Measurements from ENCODE around the gene RBBP4.
"Not testable (repeated sequence)": the region's sequence is repeated elsewhere in the genome, so short reads cannot be mapped to it uniquely, and the experiment has no call there.

Gene RBBP4

DNA sequence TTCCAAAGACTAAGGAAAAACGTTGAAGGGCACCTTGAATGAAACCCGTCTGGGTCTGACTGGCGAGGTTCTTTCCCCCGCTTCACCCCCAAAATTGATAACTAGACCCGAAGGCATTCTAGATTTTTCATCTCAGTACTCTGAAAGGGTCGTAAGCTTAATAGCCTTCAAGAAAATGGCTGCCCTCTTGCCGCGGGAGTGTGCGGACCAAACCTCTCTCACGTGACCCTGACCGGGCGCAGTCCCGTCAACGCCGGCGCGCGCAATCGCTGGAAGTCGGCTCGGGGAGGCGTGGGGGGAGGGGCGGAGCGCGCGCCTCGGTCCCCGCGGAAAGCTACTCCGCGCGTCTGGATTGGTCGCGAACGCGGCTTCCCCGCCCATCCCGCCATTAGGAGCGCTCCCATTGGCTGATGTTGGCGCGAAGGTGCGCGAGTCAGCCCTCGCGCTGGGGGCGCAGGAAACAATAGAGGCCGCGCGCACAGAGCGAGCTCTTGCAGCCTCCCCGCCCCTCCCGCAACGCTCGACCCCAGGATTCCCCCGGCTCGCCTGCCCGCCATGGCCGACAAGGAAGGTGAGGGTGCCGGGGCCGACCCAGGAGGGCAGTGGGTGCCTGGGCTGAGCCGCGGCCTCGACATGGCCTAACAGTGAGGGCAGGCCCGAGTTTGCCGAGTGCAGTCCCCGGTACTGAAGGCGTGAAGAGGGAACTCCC, at the start of gene RBBP4:
Gene RBBP4, plus strand, starts transcription at position 457 of the 709 bp plus-strand sequence. Its CDS starts 99 bp downstream, at position 556.
- DNase-seq: peak; percentile 96 to 98 (median 97)

DNA sequence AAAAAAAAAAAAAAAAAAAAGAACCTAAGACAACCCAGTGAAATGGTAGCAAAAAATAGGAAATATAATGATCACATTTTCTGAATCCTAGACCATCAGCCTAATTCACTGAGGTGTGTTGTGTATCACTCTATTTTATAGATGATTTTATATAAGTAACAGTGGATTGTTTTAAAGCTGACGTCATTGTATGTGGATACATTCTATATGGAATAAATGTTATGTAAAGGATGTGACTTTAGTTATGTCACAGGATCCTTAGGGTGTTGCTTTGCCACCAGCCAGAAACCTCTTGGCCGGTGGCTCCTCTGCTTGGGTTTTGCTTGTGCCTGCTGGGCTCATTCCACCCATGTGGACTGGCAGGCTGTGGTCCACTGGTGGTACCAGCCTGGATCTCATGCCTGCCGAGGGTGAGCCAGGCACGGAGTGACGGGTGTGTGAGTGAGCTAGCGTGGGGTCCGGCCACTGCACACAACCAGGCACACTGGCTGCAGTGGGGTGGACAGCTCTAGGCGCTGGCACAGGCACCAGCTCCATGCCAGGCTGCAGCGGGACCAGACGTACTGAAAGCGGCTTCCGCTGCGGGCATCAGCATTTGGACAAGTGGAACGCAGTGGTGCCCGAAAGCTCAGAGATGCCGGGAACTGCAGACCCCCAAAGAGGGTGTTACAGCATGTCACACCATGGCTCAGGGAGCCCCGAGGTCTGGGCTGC, 45.1 kb upstream of the RBBP4 start:
- DNase-seq: no peak

DNA sequence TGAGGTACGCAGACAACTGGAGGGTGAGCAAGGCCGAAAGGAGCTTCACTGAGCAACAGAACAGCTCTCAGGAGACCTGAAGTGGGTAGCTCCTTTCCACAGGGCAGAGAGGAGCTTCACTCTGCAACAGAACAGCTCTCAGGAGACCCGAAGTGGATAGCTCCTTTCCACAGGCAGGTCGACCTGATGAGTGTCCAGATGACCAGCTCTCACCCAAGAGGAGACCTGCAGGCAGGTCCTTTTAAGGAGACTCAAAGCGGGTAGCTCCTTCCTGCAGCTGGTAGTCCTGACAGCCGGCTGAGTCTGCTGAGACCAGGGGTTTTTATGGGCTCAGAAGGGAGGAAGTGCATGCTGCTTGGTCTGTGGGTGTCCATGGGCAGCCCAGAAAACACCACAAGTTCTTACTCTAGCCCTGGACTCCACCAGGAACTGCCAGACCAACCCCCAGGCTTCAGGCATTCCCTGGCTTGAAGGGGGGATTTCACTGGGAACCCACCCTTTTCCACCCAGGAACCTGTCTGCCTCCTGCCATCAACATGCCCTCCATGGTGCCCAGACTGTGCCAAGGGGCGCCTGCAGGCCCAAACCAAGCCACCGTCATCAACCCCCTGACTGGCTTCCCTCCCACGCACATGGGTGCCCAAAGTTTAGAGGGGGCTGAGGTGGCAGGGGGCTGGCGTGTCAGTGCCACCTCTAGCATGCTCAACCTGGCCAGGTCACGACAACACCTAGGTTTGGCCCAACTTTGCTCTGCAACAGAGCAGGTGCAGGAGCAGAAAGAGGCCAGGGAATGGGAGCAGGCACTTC, 44.2 kb upstream of the RBBP4 start:
- DNase-seq: no peak

DNA sequence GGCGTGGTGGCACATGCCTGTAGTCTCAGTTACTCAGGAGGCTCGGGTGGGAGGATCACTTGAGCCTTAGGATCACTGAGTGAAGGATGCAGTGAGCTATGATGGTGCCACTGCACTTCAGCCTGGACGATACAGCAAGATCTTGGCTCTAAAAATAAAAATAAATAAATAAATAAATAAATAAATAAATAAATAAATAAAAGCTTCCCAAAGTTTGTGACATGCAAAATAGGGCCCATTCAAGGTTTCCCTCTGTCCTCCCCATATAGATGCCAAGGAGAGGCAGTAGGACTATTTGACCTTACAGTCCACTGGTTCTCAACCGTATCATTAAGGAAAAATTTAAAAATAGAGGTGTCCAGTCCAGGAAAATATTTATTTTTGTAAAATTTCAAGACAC, 41.8 kb upstream of the RBBP4 start:
- DNase-seq: no peak

DNA sequence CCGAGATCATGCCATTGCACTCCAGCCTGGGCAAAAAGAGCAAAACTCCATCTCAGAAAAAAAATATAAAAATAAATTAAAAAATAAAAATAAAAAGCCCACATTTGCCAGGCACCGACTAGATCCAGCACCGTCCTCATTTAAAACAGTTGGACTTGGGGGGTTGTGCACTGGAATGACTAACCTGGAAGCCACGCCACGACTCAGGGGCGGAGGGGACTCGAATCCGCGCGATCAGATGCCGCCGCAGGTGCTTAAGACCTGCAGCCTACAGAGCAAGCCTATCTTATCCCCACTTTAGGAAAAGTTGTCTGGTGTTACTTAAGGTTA, 39.2 kb upstream of the RBBP4 start:
- peak in 1 of 6 experiments; percentile 27 for DNase-seq

DNA sequence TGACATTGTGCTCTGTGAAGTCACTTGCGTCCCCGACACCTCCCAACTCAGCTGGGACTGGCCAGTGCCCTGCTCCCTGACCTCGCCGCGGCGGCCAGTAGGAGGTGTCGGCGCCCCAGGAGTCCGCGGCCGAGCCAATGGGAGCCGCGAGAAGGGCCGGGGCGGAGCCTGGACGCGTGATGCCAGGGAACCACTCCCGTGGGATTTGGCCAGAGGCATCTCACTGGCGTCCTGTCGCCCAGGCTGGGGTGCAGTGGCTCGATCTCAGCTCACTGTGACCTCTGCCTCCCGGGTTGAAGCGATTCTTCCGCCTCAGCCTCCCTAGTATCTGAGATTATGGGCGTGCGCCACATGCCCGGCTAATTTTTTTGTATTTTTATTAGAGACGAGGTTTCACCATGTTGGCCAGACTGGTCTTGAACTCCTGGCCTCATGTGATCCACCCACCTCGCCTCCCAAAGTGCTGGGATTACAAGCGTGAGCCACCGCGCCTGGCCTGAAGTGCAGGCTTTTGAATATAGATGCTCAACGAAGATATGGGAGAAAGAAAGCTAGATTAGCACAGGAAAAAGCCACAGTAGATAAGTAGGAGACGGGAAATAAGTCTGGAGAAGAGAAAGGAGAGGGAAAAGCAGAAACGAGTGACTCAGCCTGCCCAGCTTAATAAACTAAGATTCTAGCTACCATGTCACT, 38.7 kb upstream of the RBBP4 start:
- DNase-seq: peak in 5 of 6 experiments; percentile 1 to 40 (median 20)

DNA sequence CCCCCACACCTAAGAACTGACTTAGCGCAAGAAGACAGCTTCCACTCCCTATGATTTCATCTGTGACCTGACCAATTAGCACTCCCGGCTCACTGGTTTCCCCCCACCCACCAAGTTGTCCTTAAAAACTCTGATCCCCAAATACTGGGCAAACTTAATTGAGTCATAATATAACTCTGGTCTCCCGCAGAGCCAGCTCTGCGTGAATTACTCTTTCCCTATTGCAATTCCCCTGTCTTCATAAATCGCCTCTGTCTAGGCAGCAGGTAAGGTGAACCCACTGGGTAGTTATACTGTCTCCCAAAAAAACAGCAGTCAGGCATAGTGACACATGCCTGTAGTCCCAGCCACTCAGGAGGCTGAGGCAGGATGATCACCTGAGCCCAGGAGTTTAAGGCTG, 37.5 kb upstream of the RBBP4 start:
- no peak for DNase-seq

DNA sequence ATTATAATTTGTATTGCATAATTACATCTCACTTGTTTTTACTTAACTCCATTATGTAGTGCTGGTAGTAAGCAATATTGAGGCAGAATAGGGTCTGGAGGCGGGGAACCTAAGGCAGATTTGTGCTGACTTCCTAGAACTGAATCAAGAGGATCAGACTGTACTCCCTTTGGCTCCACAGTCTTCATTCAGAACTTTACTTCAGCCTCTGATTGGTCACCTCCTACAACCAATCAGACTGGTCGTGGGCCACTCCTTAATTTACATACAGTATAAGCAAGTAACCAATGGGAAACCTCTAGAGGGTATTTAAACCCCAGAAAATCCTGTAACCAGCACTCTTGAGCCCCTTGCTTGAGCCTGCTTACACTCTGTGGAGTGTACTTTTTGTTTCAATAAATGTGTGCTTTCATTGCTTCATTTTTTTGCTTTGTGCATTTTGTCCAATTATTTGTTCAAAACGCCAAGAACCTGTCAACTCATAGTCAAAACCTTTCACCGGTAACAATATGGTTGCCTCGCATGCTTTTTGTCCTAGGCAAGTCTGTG, 32.3 kb upstream of the RBBP4 start:
- DNase-seq: no peak

DNA sequence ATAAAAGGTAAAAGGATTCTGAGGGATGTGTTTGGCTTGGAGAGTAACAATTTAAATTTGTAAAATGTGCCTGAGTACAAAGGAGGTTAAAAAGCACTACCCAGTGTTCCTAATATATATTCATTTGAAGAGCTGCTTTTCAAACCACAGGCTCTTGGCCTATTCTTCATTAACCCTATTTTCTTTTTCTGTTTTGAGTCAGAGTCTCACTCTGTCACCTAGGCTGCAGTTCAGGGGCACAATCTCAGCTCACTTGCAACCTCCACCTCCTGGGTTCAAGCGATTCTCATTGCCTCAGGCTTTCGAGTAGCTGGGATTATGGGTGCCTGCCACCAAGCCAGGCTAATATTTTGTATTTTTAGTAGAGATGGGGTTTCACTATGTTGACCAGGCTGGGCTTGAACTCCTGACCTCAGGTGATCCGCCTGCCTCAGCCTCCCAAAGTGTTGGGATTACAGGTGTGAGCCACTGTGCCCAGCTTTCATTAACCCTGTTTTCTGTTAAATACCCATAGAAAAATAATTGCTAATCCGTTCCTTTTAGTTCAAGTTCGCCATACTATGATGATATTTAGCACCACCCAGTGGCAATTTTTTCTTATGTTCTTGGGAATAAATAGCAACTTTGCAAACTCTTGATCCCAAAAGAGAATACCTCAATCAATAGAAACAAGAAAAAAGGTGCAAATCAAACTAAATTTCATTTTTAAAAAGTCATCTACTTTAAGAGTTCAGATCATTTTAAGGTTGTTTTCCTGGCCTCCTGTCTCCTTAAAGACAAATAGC, 31.1 kb upstream of the RBBP4 start:
- DNase-seq: no peak

DNA sequence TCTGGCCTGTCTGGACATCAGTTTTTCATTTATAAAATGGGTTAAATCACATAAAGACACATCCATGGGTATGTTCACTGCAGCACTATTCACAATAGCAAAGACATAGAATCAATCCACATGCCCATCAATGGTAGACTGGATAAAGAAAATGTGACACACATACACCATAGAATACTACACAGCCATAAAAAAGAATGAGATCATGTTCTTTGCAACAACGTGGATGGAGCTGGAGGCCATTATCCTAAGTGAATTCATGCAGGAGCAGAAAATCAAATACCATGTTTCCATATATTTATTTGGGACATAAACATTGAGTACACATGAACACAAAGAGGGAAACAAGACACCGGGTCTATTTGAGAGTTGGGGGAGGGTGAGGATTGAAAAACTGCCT, 28.8 kb upstream of the RBBP4 start:
- no peak for DNase-seq

DNA sequence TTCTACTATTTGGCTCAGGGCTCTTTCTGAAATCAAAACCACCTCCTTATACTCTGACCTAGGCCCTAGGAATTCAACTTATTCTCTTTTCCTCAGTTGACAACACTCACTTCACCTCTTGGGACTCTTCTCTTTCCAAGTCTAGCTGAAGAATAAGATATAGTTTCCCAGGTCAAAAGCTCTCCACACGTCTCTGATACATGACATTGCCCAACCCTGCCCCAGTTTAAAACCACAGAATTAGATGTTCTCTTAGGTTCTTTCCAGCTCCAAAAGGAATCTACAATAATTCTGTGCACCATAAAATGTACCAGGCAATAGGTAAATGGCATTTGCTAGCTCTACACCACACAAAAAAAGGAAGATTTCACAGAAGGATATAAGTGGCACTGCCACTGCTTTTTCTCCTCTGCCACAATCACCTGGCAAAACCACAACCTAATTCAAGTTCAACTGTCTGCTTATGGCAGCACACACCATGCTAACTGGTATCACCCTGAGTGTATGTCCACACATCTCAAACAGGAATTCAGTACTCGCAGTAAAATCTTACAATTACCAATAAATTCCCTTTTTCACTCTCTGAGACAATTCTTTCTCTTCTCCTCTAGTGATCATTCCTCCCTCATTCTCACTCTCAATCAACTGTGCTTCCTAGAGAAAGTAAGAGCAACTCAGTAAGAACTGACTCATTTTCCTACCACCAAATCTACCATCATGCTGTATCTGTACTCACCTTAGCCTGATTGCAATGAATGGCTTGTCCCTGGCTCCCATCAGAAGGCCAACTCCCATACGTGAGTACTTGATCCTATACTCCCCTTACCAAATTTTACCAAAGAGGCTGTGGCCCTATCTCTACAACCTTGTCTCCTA, 28.0 kb upstream of the RBBP4 start:
- DNase-seq: no peak

DNA sequence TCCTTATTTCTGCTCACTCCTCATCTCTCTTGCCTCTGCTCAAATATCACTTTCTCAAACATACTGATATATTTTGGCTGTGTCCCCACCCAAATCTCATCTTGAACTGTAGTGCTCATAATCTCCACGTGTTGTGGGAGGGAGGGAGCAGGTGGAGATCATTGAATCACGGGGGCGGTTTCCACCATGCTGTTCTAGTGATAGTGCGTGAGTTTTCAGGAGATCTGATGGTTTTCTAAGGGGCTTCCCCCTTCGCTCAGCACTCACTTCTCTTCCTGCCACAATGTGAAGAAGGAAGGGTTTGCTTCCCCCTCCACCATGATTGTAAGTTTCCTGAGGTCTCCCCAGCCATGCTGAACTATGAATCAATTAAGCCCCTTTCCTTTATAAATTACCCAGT, 27.2 kb upstream of the RBBP4 start:
- no peak for DNase-seq

DNA sequence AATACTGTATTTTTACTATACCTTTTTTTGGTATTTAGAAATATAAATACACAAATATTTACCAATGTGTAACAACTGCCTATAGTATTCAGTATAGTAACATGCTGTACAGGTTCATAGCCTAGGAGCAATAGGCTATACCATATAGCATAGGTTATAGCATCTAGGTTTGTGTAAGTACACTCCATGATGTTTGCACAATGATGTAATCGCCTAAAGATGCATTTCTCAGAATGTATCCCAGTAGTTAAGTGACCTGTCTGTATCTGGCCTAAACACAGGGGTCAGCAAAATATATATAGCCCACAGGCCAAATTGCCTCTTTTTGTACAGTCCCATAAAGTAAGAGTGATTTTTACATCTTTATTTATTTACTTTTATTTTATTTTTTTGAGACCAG, 24.8 kb upstream of the RBBP4 start:
- DNase-seq: no peak

DNA sequence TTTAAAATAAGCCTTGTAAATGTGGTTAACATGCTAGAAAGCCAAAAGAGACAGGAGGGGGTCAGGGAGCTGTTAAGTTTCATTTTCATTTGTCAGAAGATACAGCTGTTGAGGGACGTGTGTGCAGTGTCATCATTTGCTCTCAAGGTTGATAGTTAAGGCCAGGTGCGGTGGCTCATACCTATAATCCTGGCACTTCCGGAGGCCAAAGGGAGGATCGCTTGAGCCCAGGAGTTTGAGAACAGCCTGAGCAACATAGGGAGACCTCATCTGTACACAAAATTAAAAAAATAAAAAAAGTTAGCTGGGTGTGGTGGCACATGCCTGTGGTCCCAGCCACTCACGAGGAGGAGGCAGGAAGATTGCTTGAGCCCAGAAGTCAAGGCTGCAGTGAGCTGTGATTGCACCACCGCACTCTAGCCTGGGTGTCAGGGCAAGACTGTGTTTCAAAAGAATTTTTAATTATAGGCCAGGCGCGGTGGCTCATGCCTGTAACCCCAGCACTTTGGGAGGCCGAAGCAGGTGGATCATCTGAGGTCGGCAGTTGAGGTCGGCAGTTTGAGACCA, 23.3 kb upstream of the RBBP4 start:
- DNase-seq: no peak

DNA sequence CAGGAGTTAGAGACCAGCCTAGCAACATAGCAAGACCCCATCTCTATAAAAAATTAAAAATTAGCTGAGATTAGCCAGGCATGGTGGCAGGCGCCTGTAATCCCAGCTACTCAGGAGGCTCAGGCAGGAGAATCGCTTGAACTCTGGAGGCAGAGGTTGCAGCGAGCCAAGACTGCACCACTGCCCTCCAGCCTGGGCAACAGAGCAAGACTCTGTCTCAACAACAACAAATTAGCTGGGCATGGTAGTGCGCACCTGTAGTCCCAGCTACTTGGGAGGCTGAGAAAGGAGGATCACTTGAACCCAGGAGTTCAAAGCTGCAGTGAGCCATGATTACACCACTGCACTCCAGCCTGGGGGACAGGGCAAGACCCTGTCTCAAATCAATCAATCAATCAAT, 20.8 kb upstream of the RBBP4 start:
- not testable (repeated sequence) for DNase-seq

DNA sequence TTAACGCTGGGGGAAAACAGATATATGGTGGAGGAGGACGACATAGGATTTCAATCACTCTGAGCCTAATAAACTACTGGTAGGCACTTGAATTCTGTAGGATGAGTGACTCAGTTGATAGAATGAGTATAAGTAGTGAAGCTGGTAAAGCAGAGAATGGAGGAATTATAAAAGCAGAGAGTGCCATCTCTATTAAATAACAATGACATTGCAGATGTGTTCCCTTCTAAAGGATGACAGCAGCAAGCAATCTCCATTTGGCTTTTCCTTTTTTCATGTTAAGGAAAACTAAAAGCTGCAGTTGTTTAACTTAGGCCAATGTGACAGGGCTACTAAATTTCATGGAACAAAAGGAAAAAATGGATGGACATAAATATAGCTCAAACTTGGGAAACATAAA, 18.2 kb upstream of the RBBP4 start:
- no peak for DNase-seq

DNA sequence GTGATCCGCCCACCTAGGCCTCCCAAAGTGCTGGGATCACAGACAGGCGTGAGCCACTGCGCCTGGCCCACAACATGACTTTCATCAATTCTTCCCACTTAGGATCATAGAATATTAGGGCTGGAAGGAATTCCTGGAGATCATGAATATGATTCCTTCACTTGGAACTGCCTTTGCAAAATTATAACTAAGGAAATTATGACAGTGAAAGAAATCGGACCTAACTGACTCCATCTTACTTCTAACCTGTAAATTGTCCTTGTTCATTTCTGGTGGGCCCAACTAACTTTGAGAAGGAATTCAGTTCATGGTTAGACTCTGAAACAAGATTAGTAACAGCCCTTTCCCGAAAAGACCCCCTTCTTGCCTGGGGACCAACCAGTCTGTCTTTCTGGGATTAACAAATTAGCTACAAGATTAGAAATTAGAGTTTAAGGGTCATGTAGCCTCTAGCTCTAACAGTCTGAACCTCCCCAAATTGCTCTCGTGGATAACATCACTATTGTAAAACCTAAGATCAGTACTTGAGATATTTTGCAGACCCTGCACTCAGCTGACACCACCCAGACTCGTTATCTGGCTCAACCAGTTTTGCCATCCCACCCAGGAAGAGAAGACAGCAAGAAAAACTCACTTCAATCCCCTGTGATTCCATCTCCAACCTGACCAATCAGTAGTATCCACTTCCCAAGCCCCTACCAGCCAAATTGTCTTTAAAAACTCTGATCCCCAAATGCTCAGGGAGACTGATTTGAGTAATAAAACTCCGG, 15.3 kb upstream of the RBBP4 start:
- no peak for DNase-seq

DNA sequence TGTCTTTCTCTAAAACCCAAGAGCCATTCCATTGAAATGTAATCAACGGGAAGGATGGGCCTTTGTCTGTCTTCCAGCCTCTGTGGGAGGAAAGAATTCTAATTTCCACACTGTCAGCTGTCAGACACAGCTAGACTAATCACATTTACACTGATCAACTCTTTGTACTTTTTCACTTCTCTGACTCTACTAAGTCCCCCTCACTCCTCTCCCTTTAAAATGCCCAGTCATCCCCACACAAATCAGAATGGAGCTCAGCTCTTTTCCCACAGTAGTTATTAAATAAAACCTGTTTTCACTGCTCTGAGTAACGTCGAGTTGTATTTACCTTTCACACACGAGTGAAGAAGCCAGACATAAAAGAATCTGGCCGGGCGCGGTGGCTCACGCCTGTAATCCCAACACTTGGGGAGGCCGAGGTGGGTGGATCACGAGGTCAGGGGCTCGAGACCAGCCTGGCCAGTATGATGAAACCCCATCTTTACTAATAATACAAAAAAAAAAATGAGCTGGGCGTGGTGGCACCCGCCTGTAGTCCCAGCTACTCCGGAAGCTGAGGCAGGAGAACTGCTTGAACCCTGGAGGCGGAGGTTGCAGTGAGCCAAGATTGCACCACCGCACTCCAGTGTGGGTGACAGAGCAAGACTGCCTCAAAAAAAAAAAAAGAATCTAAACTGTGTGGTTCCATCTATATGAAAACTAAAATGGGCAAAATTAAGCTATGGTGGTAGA, 13.9 kb upstream of the RBBP4 start:
- DNase-seq: no peak

DNA sequence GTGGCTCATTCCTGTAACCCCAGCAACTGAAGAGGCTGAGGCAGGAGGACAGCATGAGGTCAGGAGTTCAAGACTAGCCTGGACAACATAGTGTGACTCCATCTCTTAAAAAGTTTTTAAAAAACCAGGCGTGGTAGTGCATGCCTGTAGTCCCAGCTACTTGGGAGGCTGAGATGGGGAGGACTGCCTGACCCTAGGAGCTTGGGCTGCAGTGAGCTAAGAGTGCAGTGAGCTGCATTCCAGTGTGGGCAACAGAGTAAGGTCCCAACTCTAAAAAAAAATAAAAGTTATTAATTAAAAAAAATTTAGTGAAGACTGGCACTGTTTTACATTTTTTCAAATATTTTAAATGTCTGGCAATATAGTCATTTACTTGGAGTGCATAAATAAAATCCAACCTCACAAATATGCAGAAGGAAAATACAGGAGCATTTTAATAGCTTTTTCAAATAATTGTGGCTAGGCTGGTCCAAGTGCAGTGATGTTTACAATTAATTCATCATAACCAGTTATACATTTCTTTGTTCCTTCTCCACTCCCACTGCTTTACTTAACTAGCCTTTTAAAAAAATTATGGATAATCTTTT, 11.4 kb upstream of the RBBP4 start:
- no peak for DNase-seq
